ENCODE measurements around the gene TNFAIP6. TPM values are rescaled to one million over a fixed set of nuclear protein-coding genes. Genes with fewer than 3 reads are reported as not detected.

Gene TNFAIP6
- polyA plus RNA-seq, 1 of the 3 experiments (the other 2 are of a cell fraction): 0.58 TPM

GRCh38 chr2:151409601-151410484 lies 52.5 kb downstream of the TNFAIP6 start, which contains the start of gene RIF1:
Gene RIF1 (plus strand): TSS chr2:151409902. CDS start chr2:151410424, 522 bp downstream.
- peaks cover 17 to 32% of the 10 kb centered on the region in 2 experiments for H3K36me3 ChIP-seq (replicated peaks in 1 of 2; ENCODE audit: control insufficient read depth in 1 of 2, insufficient read depth in 2 of 2, low read length in 1 of 2)
- CTCF ChIA-PET: interaction anchor here (0.6 to 1.4 kb wide), 7 partner anchors 13 to 1874 kb away, joined by 3 to 5 read pairs (median 3); no protein-coding TSS in a partner anchor
- peak within 1 kb of the TSS; percentile 97 for H3K9ac ChIP-seq
- DNase-seq: peak; percentile 93
- peaks cover 51% of the 10 kb centered on the region for H3K79me2 ChIP-seq (ENCODE audit: insufficient read depth)
- no peaks in the 10 kb centered on the region for H3F3A ChIP-seq (replicated peaks; ENCODE audit: insufficient read depth)
- peak within 1 kb of the TSS; percentile 91 for H3K27ac ChIP-seq (ENCODE audit: low read depth in 2 of 2, low read length in 1 of 2)
- H3K9me3 ChIP-seq: no peaks in the 10 kb centered on the region
- WGBS (ENCODE audit: low lambda C conversion rate): 2% methylated on average over 34 of the region's 65 CpGs
- H2AFZ ChIP-seq (ENCODE audit: low read depth): peak within 1 kb of the TSS; percentile 95
- H3K4me1 ChIP-seq (ENCODE audit: control insufficient read depth in 1 of 2, insufficient read depth in 2 of 2, low read depth in 1 of 2, low read length in 1 of 2): peaks cover 0 to 9% of the 10 kb centered on the region in 2 experiments; a peak in 3 of 4 replicates
- POLR2A ChIA-PET: interaction anchor here (1.4 kb wide), 1 partner anchor 149 kb away, joined by 5 read pairs; no protein-coding TSS in a partner anchor
- peak within 1 kb of the TSS; percentile 82 for H3K4me2 ChIP-seq
- H3K9me2 ChIP-seq: no peaks in the 10 kb centered on the region
- peaks cover 9% of the 10 kb centered on the region for H4K20me1 ChIP-seq (ENCODE audit: insufficient read depth)
- no peaks in the 10 kb centered on the region for H3K27me3 ChIP-seq (ENCODE audit: insufficient read depth)
- peak within 1 kb of the TSS; percentile 82 for H3K4me3 ChIP-seq (ENCODE audit: low read depth in 2 of 2, low read length in 1 of 2)
- TF ChIP-seq NRF1 (IDR thresholded peaks at IDR 0.05; ENCODE audit: low read depth, low read length): no peak
- peak; percentile 95; the same call in 1 of the 2 replicates for TF ChIP-seq SIN3A (IDR thresholded peaks at IDR 0.05; ENCODE audit: borderline replicate concordance, low read depth, low read length)
- TF ChIP-seq CTCF (IDR thresholded peaks at IDR 0.05): peak; percentile 75
- TF ChIP-seq SMC3 (IDR thresholded peaks at IDR 0.05; ENCODE audit: low read depth, low read length): peak; percentile 29; the same call in 1 of the 2 replicates
- TF ChIP-seq FOXJ3 (CRISPR knock-in tag; IDR thresholded peaks at IDR 0.05): peak; percentile 70
- no peak for TF ChIP-seq MEF2A (IDR thresholded peaks at IDR 0.05; ENCODE audit: borderline replicate concordance, low read depth)
- no peak; the same call in 1 of the 2 replicates for TF ChIP-seq NFIC (IDR thresholded peaks at IDR 0.05; ENCODE audit: borderline replicate concordance)
- no peak for TF ChIP-seq TCF12 (IDR thresholded peaks at IDR 0.05)
- no peak; the same call in 1 of the 2 replicates for TF ChIP-seq RCOR1 (IDR thresholded peaks at IDR 0.05; ENCODE audit: low read length)
- 0 out of 2 replicates have a peak, but pooled peaks have one; percentile 3 for TF ChIP-seq ELF1 (IDR thresholded peaks at IDR 0.05)
- no peak for TF ChIP-seq GATA2 (CRISPR knock-in tag; IDR thresholded peaks at IDR 0.05)
- TF ChIP-seq GABPA (IDR thresholded peaks at IDR 0.05; ENCODE audit: low read depth): peak; percentile 17; the same call in 1 of the 2 replicates
- TF ChIP-seq USF2 (IDR thresholded peaks at IDR 0.05; ENCODE audit: borderline replicate concordance, low read depth, low read length): no peak
- TF ChIP-seq RFX5 (IDR thresholded peaks at IDR 0.05; ENCODE audit: low read length): no peak
- TF ChIP-seq FOXM1 (IDR thresholded peaks at IDR 0.05; ENCODE audit: low read depth): no peak
- no peak for TF ChIP-seq JUND (IDR thresholded peaks at IDR 0.05)
- no peak for TF ChIP-seq EP300 (IDR thresholded peaks at IDR 0.05; ENCODE audit: borderline replicate concordance in 1 of 2, low read depth in 1 of 2, low read length in 1 of 2)
- TF ChIP-seq USF1 (IDR thresholded peaks at IDR 0.05; ENCODE audit: borderline replicate concordance, low read depth): no peak
- peak; percentile 97 for TF ChIP-seq YY1 (IDR thresholded peaks at IDR 0.05; ENCODE audit: low read depth)
- TF ChIP-seq MAX (IDR thresholded peaks at IDR 0.05; ENCODE audit: low read depth): peak; percentile 91
- no peak for TF ChIP-seq RXRA (IDR thresholded peaks at IDR 0.05; ENCODE audit: borderline replicate concordance, low read depth)
- no peak for TF ChIP-seq CHD2 (IDR thresholded peaks at IDR 0.05; ENCODE audit: low read length, partially characterized antibody)
- peak; percentile 95 for TF ChIP-seq POLR2AphosphoS5 (IDR thresholded peaks at IDR 0.05; ENCODE audit: low read depth, low read length)
- TF ChIP-seq MXI1 (IDR thresholded peaks at IDR 0.05; ENCODE audit: low read depth, low read length): peak; percentile 92
- peak; percentile 65; the same call in 1 of the 2 replicates for TF ChIP-seq REST (IDR thresholded peaks at IDR 0.05; ENCODE audit: low read depth, low read length)
- TF ChIP-seq FOSL2 (IDR thresholded peaks at IDR 0.05; ENCODE audit: borderline replicate concordance, low read depth): no peak

All from SK-N-SH (cell line).